Measurements from ENCODE around the gene ADCY10. TPM values are rescaled to one million over a fixed set of nuclear protein-coding genes. Genes with fewer than 3 reads are reported as not detected.
"Not testable (repeated sequence)": the region's sequence is repeated elsewhere in the genome, so short reads cannot be mapped to it uniquely, and the experiment has no call there.

Gene ADCY10
- total RNA-seq, 3 donors from 2014 or later (not counting 1 experiment from before 2014, with no cell fraction given), result 0.42 to 1.00 TPM; not detected in 1

DNA sequence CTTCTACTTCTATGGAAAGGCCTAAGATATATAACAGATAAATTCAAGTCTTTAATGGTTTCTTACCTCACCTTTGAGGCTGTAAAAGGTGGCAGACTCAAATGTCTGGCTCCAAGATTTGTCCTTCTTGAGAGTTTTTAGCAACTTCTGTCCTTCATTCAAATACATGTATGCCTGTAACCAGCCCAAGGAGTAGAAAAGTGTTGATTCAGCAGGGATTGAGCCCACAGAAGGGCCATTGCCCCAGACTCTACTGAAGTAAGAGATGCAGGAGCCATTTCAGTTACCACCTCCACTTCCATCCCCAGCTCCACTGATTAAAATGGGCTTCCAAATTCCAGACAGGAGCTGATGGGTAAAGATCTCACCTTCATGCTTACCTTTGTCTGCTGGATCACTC is 80.0 kb downstream of the ADCY10 start:
- TF ChIP-seq, protein P1, sequence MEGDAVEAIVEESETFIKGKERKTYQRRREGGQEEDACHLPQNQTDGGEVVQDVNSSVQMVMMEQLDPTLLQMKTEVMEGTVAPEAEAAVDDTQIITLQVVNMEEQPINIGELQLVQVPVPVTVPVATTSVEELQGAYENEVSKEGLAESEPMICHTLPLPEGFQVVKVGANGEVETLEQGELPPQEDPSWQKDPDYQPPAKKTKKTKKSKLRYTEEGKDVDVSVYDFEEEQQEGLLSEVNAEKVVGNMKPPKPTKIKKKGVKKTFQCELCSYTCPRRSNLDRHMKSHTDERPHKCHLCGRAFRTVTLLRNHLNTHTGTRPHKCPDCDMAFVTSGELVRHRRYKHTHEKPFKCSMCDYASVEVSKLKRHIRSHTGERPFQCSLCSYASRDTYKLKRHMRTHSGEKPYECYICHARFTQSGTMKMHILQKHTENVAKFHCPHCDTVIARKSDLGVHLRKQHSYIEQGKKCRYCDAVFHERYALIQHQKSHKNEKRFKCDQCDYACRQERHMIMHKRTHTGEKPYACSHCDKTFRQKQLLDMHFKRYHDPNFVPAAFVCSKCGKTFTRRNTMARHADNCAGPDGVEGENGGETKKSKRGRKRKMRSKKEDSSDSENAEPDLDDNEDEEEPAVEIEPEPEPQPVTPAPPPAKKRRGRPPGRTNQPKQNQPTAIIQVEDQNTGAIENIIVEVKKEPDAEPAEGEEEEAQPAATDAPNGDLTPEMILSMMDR (IDR thresholded peaks at IDR 0.05), result no peak
- H3K4me1 ChIP-seq (ENCODE audit: control insufficient read depth, insufficient read depth, low read length), result no peaks in the 10 kb centered on the region
- DNase-seq (no peak), ATAC-seq (no peak)
- no peaks in the 10 kb centered on the region for H3K9me3 ChIP-seq (ENCODE audit: control insufficient read depth, insufficient read depth, low read length)
- H3K27me3 Mint-ChIP-seq (ENCODE audit: low read depth in 2 of 2), result peaks cover 5 to 8% of the 10 kb centered on the region in 2 donors
- H3K27ac ChIP-seq (ENCODE audit: low read length), result no peak overlapping the region
- H3K4me3 Mint-ChIP-seq, result no peak overlapping the region
- no peaks in the 10 kb centered on the region for H3K36me3 Mint-ChIP-seq
- H3K4me3 ChIP-seq (ENCODE audit: low read length), result no peak overlapping the region
- H3K4me1 Mint-ChIP-seq, result no peaks in the 10 kb centered on the region
- intact Hi-C loops (cut with micrococcal nuclease), result no loop called here
- no peak overlapping the region for H3K27ac Mint-ChIP-seq
- H3K9me3 Mint-ChIP-seq, result no peaks in the 10 kb centered on the region
- H3K36me3 ChIP-seq (ENCODE audit: control insufficient read depth, insufficient read depth, low read length), result no peaks in the 10 kb centered on the region
- H3K27me3 ChIP-seq (ENCODE audit: control insufficient read depth, insufficient read depth, low read length), result no peaks in the 10 kb centered on the region

DNA sequence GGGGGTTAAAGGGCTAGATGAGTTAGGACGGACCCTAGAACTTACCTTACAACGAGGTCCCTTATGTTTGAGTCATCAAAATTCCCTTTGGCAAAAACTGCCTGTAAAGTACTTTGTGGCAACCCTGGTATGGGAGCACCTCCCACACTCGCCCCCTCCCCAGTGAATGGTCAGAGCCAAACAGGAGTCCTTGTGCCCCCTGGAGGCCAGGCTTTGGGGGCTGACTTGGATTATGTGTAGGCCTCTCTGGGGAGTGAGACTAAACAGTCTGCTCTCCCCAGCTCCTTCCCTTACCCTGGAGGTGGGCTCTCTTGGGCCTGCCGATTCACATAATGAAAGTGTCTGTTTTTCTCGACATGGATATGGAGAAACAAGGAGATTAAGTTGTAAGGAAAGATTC is 81.2 kb downstream of the ADCY10 start:
- Histone ChIP-seq H3K27me3 (ENCODE audit: control insufficient read depth, insufficient read depth, low read length) (no peaks in the 10 kb centered on the region), H3K4me3 (ENCODE audit: low read length) (no peak overlapping the region), H3K36me3 (ENCODE audit: control insufficient read depth, insufficient read depth, low read length) (no peaks in the 10 kb centered on the region), H3K27ac (ENCODE audit: low read length) (no peak overlapping the region), H3K9me3 (ENCODE audit: control insufficient read depth, insufficient read depth, low read length) (no peaks in the 10 kb centered on the region), H3K4me1 (ENCODE audit: control insufficient read depth, insufficient read depth, low read length) (no peaks in the 10 kb centered on the region)
- no peaks in the 10 kb centered on the region for H3K4me1 Mint-ChIP-seq
- DNase-seq (no peak), ATAC-seq (no peak)
- no peaks in the 10 kb centered on the region for H3K9me3 Mint-ChIP-seq
- H3K27me3 Mint-ChIP-seq (ENCODE audit: low read depth in 2 of 2), result no peaks in the 10 kb centered on the region
- TF ChIP-seq, protein P1 (IDR thresholded peaks at IDR 0.05), result no peak
- H3K4me3 Mint-ChIP-seq, result no peak overlapping the region
- WGBS (ENCODE audit: insufficient coverage), result 89% methylated on average over 4 of the region's 5 CpGs
- no peak overlapping the region for H3K27ac Mint-ChIP-seq
- intact Hi-C loops (cut with micrococcal nuclease), result no loop called here
- H3K36me3 Mint-ChIP-seq, result no peaks in the 10 kb centered on the region

DNA sequence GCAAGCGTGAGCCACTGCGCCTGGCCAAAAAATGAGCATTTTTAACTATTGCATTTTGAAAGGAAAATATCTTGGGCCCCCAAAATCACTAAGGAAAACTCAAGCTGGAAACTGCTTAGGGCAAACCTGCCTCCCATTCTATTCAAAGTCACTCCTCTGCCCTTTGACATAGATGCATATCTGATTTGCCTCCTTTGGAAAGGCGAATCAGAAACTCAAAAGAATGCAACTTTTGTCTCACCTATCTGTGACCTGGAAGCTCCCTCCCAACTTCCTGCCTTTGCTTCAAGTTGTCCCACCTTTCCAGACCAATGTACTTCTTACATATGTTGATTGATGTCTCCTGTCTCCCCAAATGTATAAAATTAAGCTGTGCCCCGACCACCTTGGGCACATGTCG is 83.3 kb downstream of the ADCY10 start:
- 90% methylated on average over 5 of the region's 5 CpGs for WGBS (ENCODE audit: insufficient coverage)
- H3K9me3 Mint-ChIP-seq; H3K9me3 ChIP-seq (ENCODE audit: control insufficient read depth, insufficient read depth, low read length); H3K27ac ChIP-seq (ENCODE audit: low read length); H3K4me3 Mint-ChIP-seq; H3K27me3 Mint-ChIP-seq (ENCODE audit: low read depth in 2 of 2); H3K4me1 ChIP-seq (ENCODE audit: control insufficient read depth, insufficient read depth, low read length); intact Hi-C loops (cut with micrococcal nuclease); H3K27me3 ChIP-seq (ENCODE audit: control insufficient read depth, insufficient read depth, low read length); H3K36me3 ChIP-seq (ENCODE audit: control insufficient read depth, insufficient read depth, low read length); DNase-seq; H3K4me3 ChIP-seq (ENCODE audit: low read length); H3K36me3 Mint-ChIP-seq; ATAC-seq; H3K4me1 Mint-ChIP-seq; H3K27ac Mint-ChIP-seq: not testable (repeated sequence)

DNA sequence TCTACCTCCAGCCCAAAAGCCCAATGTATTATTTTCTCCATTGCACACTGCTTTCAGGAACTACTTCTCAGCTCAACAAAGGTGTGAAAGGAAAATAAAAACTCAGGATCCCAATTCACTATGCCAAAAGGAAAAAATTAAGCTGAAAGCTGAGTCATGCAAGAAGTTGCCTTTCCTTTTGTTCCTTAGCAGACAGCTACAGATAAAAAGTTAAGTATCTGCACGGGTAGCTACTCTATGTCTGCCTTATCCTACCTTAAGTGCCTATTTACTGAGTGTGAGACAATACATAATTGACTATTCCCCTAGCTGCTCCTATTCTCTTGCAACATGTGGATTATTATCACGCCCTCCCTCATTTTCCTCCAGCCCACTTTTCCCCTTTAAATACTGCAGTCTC is 84.1 kb downstream of the ADCY10 start:
- H3K27me3 ChIP-seq (ENCODE audit: control insufficient read depth, insufficient read depth, low read length), result no peaks in the 10 kb centered on the region
- TF ChIP-seq, protein P1 (IDR thresholded peaks at IDR 0.05), result no peak
- no peaks in the 10 kb centered on the region for H3K4me1 ChIP-seq (ENCODE audit: control insufficient read depth, insufficient read depth, low read length)
- intact Hi-C loops (cut with micrococcal nuclease), result no loop called here
- Mint-ChIP-seq H3K4me3 (no peak overlapping the region), H3K36me3 (no peaks in the 10 kb centered on the region), H3K27me3 (ENCODE audit: low read depth in 2 of 2) (no peaks in the 10 kb centered on the region), H3K4me1 (no peaks in the 10 kb centered on the region), H3K9me3 (no peaks in the 10 kb centered on the region), H3K27ac (no peak overlapping the region)
- no peak overlapping the region for H3K4me3 ChIP-seq (ENCODE audit: low read length)
- DNase-seq (no peak), ATAC-seq (no peak)
- no peaks in the 10 kb centered on the region for H3K9me3 ChIP-seq (ENCODE audit: control insufficient read depth, insufficient read depth, low read length)
- WGBS (ENCODE audit: insufficient coverage), result 13% methylated on average over 1 of the region's 2 CpGs
- no peak overlapping the region for H3K27ac ChIP-seq (ENCODE audit: low read length)
- H3K36me3 ChIP-seq (ENCODE audit: control insufficient read depth, insufficient read depth, low read length), result no peaks in the 10 kb centered on the region

Data from natural killer cell (primary cell).